RWPE1 (cell line): Measurements from ENCODE around the gene CENATAC.
"Not testable (repeated sequence)": the region's sequence is repeated elsewhere in the genome, so short reads cannot be mapped to it uniquely, and the experiment has no call there.

ENCODE experiments used
- CTCF ChIA-PET: fragments of 350-600 bp; sonication (Branson Sonifier 250); formaldehyde crosslinking; extraction: SDS; loops from one replicate; lab custom pipeline; 2021; lab: Yijun Ruan, JAX
- POLR2A ChIA-PET: fragments of 400-600 bp; formaldehyde crosslinking; extraction: SDS; loops from one replicate; lab custom pipeline; 2020; ENCODE audit warnings: antibody characterized with exemption; ENCODE audit not compliant: low non-redundant PET; lab: Yijun Ruan, JAX
- DNase-seq: peaks from one replicate; pipeline ENCODE4 v3.0.0; 2012; ENCODE audit warnings: low spot score
- H3K27ac ChIP-seq: fragments of 450-650 bp; 2 replicates; pipeline ENCODE4 v1.5.1; 2017
- CTCF ChIP-seq: fragments of 450-650 bp; conservative IDR thresholded peaks from 2 replicates; pipeline ENCODE4 v1.5.1; 2017; ENCODE audit warnings: low read depth, mild to moderate bottlenecking

CENATAC gene, protein sequence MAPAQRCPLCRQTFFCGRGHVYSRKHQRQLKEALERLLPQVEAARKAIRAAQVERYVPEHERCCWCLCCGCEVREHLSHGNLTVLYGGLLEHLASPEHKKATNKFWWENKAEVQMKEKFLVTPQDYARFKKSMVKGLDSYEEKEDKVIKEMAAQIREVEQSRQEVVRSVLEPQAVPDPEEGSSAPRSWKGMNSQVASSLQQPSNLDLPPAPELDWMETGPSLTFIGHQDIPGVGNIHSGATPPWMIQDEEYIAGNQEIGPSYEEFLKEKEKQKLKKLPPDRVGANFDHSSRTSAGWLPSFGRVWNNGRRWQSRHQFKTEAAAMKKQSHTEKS

GRCh38 chr11:118997627-118998387 lies at the start of gene CENATAC:
Gene CENATAC (plus strand): TSS chr11:118998138. CDS start chr11:118998198, 60 bp downstream.
- no peak for TF ChIP-seq CTCF
- peak within 1 kb of the TSS; percentile 83 for H3K27ac ChIP-seq
- DNase-seq: peak; percentile 99
- POLR2A ChIA-PET: interaction anchor here (0.5 kb wide), 1 partner anchor 13 kb away, joined by 3 read pairs; no protein-coding TSS in a partner anchor
- CTCF ChIA-PET: interaction anchor here (0.6 to 1.0 kb wide), 2 partner anchors 18 to 1766 kb away, joined by 3 read pairs; partner anchors contain the start of genes PCSK7 and RNF214

GRCh38 chr11:118953265-118953664 lies 44.7 kb upstream of the CENATAC start:
- ChIA-PET POLR2A (no interaction called here), CTCF (no interaction called here)
- H3K27ac ChIP-seq: no peak overlapping the region
- TF ChIP-seq CTCF: no peak
- no peak for DNase-seq

- POLR2A ChIA-PET, DNase-seq, H3K27ac ChIP-seq: not testable (repeated sequence)
- CTCF ChIA-PET: interaction anchor here (0.9 kb wide), 1 partner anchor 369 kb away, joined by 3 read pairs; no protein-coding TSS in a partner anchor
These were observed 44.0 kb upstream of the CENATAC start for GRCh38 chr11:118953976-118954375.

DNA sequence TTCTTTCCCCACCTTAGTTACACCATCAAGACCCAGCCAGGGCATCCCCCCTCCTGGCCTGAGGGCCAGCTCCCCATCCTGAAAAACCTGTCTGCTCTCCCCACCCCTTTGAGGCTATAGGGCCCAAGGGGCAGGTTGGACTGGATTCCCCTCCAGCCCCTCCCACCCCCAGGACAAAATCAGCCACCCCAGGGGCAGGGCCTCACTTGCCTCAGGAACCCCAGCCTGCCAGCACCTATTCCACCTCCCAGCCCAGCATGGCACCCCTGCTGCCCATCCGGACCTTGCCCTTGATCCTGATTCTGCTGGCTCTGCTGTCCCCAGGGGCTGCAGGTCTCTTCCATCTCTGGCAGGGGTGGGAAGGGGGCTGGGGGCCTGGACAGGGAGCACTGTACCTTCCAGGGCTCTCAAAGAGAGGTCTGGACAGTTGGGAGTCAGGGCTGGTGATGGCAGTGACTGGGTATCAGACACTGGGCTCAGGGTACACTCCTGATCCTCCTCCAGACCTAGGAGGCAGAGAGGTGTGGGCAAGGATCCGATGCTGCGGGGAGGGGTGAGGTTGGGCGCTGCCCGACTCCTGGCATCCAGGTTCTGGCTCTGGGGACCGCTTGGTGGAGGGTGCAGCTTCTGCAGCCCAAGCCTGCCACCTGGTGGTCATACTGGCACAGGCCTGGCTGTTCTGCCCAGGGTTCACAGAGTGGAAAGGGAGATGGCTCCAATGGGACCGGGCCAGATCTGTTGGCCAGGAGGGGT lies 41.7 kb upstream of the CENATAC start, which contains the start of gene UPK2:
Gene UPK2, plus strand, starts transcription at position 205 of the 753 bp plus-strand sequence. Its CDS starts 53 bp downstream, at position 258.
- ChIA-PET POLR2A (no interaction called here), CTCF (interaction anchor here (0.5 to 2.6 kb wide), 11 partner anchors 8 to 320 kb away, joined by 3 to 14 read pairs (median 6); no protein-coding TSS in a partner anchor)
- peak; percentile 93 for DNase-seq
- no peak within 1 kb of the TSS for H3K27ac ChIP-seq
- TF ChIP-seq CTCF: peak; percentile 91

GRCh38 chr11:118956847-118957469 lies 41.0 kb upstream of the CENATAC start:
- peak; percentile 64 for TF ChIP-seq CTCF
- no peak overlapping the region for H3K27ac ChIP-seq
- DNase-seq: no peak
- ChIA-PET POLR2A (interaction anchor here (0.6 kb wide), 1 partner anchor 27 kb away, joined by 3 read pairs; no protein-coding TSS in a partner anchor), CTCF (interaction anchor here (0.8 to 2.6 kb wide), 12 partner anchors 8 to 353 kb away, joined by 3 to 14 read pairs (median 6); no protein-coding TSS in a partner anchor)

DNA sequence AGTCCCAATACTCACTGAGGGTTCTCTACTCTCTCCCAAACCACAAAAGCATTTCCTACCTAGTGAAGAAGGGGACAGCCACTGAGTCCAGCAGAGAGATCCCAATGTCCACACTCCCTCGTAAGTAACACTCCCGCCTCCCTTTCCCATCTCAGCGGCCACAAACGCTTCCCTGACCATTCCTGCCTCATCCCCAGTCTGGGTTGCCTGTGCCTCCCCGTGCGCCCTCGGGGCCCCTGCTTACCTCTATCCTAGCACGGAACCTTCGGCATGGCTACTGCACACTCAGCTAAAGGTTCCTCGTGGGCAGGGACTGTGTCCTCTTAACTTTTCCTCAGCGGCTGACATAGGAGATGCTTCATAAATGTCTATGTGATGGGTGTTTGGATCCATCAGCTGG lies 40.4 kb upstream of the CENATAC start:
- no peak for TF ChIP-seq CTCF
- CTCF ChIA-PET: interaction anchor here (0.8 to 2.6 kb wide), 5 partner anchors 15 to 354 kb away, joined by 3 to 14 read pairs (median 4); no protein-coding TSS in a partner anchor
- H3K27ac ChIP-seq: no peak overlapping the region
- POLR2A ChIA-PET: interaction anchor here (0.6 to 0.7 kb wide), 2 partner anchors 28 to 47 kb away, joined by 3 read pairs; no protein-coding TSS in a partner anchor
- no peak for DNase-seq
